HG02884 (cell line): ENCODE results near the gene KLF6.

Experiments
- ATAC-seq: cut with Tn5 transposase; IDR thresholded peaks from one replicate; pipeline ENCODE4 v1.9.1; 2021; ENCODE audit warnings: mild to moderate bottlenecking, moderate library complexity; ENCODE audit not compliant: unreplicated experiment

Gene KLF6

DNA sequence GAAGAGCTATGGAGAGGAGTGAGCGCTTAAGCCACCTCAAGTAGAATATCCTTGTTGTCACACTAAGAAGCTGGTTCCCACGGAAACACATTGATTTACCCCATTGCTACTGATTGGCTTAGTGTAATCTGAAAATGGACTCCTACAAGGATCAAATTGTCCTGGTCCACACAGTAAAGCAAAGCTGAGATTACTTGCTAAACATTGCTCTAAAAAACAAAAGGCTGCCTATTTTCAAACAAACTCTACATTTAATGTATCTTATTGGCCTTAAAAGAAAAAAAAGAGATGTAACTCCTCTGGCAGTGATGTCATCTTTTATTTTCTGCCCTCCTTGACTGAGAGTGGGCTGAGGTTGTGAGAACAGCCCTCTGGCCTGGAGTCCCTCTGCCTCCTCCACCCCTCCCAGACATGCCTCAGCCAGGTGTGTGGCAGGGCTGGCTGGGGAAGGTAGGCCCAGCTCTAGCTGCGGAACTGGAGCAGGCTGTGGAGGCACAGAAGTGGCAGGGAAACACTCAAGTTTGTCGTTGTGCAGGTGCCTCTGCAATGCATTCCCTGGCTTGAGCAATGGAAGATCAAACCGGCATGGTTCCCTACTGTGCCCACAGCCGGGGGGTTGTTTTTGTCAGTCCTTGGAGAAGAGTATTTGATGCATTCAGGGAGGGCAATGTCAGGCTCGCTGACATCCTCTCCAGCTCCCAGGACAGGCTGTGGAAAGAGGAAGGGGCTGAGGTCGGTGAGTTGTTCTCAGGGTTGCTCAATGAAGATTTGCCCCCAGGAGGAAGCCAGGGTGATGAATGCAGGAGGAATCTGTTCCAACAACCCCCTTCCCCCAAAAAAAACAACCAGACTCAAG is 9.1 kb downstream of the KLF6 start:
- ATAC-seq: no peak

- no peak for ATAC-seq
These were observed 10.0 kb downstream of the KLF6 start for GRCh38 chr10:3774814-3775695.

DNA sequence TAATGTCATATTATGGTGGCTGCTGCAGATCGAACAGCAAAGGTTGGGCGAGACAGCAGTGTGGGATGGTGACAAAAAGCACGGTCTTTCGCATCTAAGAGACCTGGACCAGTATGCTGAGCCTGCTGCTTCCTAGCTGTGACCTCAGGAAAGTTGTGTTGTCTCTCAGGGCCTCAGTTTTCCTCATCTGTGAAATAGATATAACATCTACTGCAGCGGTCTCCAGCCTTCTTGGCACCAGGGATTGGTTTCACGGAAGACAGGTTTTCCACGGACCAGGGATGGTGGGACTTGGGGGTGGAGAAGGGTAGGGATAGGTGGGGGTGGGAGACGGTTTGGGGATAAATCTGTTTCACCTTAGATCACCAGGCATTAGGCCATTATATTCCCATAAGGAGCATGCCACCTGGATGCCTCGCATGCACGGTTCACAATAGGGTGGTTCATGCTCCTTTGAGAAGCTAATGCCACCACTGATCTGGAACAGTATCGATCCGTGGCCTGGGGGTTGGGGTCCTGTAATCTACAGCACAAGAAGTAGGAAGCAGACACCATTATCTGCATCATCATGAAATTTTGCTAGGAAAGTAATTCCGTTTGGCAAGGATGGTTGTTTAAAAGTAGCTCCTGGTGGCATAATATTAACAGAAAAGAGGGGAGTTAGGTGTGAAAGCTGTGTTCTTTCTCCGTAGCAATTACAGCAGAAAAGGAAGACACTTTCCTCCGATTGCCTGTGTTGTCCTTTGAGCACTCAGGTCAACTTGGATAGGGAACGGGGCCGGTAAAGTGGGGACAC is 10.8 kb downstream of the KLF6 start:
- no peak for ATAC-seq

DNA sequence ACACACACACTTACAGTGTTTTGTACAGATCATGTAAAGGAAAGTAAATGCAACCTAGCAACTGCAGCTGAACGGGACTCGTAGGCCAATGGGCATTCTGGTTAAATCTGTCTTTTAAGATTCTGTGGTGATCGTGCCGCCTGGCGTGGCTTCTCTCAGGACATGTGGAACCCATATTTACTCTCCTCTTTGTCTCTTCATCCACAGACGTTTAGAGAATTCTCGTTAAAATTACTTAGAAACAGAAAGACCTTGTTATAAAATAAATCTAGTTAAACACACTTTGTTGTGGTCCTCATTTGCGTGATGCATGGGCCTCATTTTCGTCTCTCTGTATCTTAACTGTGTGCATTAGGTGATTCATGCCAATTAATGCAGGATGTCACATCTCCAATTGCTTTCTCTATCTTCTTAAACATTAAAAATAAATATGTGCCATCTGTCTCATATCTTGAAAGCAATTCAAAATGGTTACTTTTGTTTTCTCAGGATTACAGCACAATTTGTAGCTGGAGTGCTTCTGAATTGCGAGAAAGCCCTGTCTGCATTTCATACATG is 11.5 kb downstream of the KLF6 start:
- ATAC-seq: no peak

GRCh38 chr10:3772361-3773171 is 12.4 kb downstream of the KLF6 start:
- no peak for ATAC-seq

GRCh38 chr10:3770611-3771110 is 14.3 kb downstream of the KLF6 start:
- no peak for ATAC-seq

DNA sequence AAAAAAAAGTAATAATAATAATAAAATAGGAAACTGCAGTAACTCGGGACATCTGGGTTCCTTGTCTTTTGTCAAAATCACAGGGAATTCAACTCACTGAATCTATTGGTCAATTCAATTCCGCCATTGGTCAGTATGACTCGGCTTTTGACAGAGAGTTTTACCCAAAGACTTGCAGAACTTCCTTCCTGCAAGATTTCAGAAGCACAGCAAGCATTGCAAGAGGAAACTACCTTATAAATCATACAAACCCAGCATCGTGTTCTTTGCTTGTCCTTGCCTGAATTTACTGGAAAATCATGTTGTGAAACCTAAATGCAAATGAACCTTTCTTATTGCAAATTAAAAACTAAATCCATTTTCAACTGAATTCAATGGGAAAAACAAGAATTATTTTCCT is 15.5 kb downstream of the KLF6 start:
- no peak for ATAC-seq

DNA sequence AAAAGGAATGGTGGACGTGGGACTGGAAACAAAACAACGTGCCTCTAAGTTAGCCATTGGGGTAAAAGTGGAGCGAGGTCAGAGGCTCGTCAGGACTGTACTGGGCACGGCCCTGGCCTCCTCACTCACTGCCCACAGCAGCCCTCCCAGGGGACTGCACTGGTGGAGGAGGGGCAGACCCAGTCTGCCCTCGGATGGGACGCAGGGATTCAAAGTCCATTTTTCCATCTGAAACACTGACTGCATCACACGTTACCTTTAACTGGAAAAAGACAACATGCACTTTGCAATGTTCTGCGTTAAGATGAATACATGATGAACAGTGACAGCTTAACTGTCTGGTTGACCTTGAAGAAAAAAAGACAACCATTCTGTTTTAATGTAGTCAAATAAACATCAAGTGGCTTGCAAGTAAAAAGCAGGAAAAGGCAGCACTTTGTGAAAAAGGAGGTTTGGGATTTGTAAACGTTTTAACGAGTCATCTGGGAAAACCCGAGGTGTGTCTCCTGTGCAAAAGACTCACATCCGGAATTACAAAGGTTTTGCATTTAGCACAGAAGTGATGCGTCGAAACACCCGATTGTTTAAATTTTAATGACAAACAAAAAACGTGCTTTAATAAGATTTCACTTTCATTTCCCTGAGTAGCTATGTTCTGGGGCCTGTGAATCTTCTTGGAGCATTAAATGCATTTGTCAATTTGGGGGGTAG is 18.8 kb downstream of the KLF6 start:
- no peak for ATAC-seq

DNA sequence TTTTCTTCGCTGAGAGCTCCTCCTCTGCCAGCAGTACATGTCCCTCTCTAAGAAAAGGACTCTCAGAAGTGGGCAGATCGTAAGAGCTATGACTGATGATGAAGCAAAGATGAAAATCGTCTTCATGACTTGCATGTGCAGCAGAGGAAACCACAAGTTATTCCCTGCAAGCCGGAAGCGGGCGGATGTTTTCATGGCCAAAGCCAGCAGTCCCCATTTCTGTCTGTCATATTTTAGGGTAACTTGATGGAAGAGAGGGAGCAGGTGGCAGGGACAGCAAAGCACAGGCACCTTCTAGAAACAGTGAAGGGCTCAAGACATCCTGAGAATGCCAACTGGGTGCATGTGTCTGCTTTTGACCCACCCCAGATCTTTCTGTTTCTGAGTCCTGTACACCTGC is 19.9 kb downstream of the KLF6 start:
- ATAC-seq: no peak

GRCh38 chr10:3764626-3765112 is 20.3 kb downstream of the KLF6 start:
- ATAC-seq: no peak

GRCh38 chr10:3763852-3764625 is 21.0 kb downstream of the KLF6 start:
- ATAC-seq: no peak

DNA sequence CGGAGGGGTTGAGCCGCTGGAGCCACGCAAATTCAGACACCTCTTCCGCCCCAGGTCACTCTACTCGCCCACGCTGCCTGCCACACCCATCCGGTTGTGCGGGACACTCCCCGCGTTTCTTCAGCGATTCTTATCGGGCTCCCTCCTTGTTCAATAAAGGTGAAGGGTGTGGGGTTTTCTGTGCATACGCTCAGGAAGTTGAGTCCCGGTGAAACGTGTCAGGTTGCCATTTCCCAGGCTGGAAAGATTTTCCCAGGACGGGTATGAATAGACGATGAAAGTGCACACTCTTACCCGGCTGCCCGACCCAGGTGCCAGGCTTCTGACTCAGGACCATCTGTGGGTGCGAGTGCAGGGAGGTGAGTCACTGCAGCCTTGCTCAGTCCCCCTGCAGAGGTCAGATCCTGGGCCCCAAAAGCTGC is 22.0 kb downstream of the KLF6 start:
- no peak for ATAC-seq

- ATAC-seq: no peak
These were observed 22.7 kb downstream of the KLF6 start for GRCh38 chr10:3762309-3762708.

- ATAC-seq: no peak
These were observed 23.1 kb downstream of the KLF6 start for GRCh38 chr10:3761904-3762303.

DNA sequence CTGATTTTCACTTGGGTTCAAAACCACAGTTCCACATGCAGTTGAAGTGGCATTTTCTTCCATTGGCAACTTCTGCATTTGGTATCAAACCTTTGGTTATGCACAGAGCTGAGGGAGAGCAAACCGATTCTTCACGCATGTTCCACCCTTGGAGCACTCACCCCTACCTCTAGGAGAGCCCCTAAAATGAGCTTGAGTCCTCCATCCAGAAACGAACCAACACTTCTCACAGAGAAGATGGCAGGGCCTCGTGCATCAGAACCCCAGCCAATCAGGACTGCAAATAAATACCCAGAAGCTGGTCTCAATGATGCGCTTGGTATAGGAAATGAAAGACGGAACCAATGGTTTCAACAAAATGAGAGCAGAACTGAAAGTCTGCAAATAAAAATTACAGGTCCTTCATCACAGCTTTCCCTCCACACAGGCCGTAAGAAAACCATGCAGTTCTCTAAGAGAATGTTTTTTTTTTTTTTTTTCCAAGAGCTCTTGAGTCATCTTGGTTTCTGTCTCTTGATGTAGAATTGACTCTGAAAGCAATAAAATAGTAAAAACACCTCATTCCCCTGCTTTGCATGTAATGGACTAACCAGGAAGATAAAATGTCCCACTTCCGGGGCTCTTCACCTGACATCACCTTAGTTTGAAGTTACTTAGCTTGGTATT is 23.9 kb downstream of the KLF6 start:
- ATAC-seq: peak; percentile 45

- ATAC-seq: no peak
These were observed 24.9 kb downstream of the KLF6 start for GRCh38 chr10:3760083-3760482.

GRCh38 chr10:3759397-3759796 is 25.6 kb downstream of the KLF6 start:
- ATAC-seq: no peak

DNA sequence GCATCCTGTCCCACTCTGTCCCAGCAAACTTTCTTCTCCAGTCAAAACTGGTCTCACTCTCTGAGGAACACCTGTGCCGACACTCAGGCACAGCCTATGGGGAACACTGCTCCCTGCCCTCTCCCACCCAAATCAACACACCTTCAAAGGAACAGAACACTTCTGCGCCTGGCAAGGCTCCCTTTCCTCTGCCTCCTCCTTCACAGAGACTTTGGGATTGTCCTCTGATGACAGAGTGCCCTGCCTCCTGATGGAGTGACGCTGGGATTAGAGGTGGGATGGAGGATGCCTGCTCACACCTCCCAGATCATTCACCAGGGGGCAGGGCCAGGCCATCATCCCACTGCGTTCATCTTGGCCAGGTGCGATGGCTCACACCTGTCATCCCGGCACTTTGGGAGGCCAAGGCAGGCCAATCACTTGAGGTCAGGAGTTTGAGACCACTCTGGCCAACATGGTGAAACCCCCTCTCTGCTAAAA is 26.5 kb downstream of the KLF6 start:
- no peak for ATAC-seq
